ENCODE measurements around the gene TSC22D1. TPM values are rescaled to one million over a fixed set of nuclear protein-coding genes. Genes with fewer than 3 reads are reported as not detected.

The TSC22D1 gene
- total RNA-seq, 4 donors from 2014 or later: 48.8 to 138 (median 92.7) TPM

DNA sequence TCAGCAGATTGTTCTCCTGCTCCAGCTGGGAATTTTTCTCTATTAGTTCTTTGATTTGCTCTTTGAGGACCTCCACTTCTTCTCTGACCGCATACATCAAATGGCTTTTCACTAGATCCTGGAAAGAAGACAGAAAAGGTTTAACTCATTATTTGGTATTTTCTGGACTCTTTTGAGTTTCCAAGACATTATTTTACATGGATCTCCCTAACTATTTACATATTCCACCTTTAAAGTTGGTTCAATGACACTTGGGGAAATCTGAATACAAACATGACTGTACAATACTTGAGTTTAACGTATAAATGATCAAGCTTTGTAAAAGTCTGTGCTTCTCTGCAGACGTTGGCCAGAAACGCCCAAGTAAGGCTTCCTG is 141.4 kb downstream of the TSC22D1 start:
- TF ChIP-seq, protein P1, sequence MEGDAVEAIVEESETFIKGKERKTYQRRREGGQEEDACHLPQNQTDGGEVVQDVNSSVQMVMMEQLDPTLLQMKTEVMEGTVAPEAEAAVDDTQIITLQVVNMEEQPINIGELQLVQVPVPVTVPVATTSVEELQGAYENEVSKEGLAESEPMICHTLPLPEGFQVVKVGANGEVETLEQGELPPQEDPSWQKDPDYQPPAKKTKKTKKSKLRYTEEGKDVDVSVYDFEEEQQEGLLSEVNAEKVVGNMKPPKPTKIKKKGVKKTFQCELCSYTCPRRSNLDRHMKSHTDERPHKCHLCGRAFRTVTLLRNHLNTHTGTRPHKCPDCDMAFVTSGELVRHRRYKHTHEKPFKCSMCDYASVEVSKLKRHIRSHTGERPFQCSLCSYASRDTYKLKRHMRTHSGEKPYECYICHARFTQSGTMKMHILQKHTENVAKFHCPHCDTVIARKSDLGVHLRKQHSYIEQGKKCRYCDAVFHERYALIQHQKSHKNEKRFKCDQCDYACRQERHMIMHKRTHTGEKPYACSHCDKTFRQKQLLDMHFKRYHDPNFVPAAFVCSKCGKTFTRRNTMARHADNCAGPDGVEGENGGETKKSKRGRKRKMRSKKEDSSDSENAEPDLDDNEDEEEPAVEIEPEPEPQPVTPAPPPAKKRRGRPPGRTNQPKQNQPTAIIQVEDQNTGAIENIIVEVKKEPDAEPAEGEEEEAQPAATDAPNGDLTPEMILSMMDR (IDR thresholded peaks at IDR 0.05): no peak
- no peak for ATAC-seq (ENCODE audit: low FRiP score)
- no peak for DNase-seq (ENCODE audit: low spot score)

DNA sequence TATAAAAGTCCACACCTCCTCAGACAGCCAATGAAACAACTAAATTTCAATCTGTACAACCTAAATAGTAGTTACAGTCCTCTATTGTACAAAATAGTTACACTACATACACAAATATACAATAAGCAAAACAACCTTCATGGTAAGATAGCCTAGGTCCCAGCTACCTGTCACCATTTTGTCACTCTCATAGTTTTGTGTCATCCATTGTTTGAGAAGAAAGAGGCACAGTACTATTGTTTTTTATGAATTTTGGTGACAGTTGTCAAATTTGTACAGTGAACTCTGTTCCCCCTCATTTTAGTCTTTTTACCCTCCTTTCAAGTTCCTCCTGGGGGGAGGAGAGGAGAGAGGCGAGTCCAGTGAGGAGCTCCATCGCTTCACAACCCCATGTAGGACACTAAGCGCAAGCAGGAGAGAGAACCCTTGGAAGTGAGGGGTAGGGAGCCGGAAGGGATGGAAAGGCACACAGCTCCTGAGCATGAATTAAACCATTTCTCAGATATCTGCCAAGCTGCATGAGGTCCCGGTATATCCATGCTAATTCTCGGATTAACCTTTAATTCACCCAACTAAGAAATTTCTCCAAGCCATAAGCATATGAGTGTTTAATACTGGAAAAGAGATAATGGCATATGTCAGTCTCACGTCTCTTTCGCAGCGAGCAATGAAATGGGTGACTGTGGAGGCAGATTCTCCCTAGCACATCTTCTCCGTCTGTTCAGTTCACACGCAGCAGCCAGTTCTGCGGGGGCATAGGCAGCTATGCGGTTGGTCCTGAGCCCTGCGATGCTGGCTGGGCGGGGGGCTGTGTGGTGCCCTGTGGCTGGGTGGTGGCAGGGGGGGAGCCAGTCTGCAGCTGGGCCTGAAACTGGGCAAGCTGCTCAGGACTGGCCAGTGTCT is 142.0 kb downstream of the TSC22D1 start:
- TF ChIP-seq, protein P1 (IDR thresholded peaks at IDR 0.05): no peak
- ATAC-seq (ENCODE audit: low FRiP score) (no peak), DNase-seq (ENCODE audit: low spot score) (no peak)

DNA sequence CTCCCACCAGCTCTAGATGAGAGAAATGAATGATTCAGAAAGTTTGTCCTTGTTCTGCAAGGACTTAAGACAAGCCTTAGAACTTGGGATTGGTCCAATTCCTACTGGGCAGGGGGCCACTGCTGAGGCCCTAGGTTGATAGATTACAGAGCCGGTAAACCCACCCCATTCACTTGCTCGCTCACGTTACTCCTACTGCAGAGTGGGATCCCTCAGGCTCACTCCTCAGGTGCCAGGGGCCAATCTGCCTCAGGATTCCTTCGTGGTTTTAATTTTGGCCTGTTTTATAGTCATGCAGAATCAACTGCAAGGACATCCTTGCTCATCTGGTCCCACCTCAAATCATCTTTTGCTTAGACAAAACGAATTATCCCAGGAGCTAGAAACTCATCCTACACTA is 143.5 kb downstream of the TSC22D1 start:
- ATAC-seq (ENCODE audit: low FRiP score) (no peak), DNase-seq (ENCODE audit: low spot score) (no peak)
- TF ChIP-seq, protein P1 (IDR thresholded peaks at IDR 0.05): no peak

DNA sequence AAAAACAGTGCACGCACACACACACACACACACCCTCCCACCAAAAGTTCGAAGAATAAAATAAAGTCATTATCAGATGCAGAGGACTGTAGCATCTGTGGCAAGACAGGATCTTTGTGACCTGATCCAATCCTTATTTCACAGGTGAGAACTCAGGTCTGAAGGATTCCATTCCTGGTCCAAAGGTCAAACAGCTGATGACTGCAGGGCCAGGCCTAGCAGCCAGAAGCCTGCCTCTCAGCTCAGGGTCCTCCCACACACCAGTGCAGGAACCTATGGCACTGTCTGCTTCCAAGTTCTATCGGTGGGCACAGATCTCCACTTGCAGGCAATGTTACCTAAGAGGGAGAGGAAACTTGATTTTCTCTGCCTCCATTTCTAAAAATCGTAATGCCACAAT is 145.0 kb downstream of the TSC22D1 start:
- ATAC-seq (ENCODE audit: low FRiP score) (no peak), DNase-seq (ENCODE audit: low spot score) (no peak)
- TF ChIP-seq, protein P1 (IDR thresholded peaks at IDR 0.05): no peak

DNA sequence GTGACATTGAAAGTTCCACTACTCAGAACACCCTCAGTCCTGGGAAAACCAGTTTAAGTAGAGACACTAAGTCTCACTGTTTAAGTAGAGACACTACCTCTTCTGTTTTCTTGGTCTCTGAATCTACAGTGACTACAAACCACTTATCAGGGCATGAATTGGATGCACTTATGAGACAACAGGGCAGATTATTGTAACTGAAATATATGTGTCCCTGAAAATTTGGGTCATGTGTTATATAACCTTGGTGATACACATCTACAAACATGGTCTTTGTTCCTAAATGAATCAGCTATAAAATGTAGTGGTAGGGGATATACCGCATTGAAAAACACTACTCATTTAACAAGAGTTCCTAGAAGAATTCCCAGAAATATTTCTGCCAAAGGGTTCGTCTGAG is 146.8 kb downstream of the TSC22D1 start:
- ATAC-seq (ENCODE audit: low FRiP score) (no peak), DNase-seq (ENCODE audit: low spot score) (no peak)
- TF ChIP-seq, protein P1 (IDR thresholded peaks at IDR 0.05): no peak

DNA sequence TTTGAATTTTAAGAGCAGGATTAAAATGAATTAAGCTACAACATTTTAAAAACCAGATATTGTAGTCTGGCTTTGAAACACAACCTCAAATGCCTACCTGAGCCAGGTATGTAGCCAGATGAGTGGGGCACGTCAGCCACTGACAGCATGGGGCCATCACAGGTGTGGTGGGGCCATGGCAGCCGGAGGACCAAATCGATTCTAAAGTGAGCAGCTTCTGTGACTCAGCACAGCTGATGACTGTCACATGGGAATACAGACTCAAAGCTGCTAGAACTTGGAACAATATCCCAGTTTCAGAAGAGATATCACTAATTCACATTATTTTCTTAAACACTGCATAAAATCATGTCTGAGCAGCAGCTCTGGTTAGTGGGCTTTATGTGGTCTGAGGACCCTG is 149.7 kb downstream of the TSC22D1 start:
- TF ChIP-seq, protein P1 (IDR thresholded peaks at IDR 0.05): no peak
- no peak for DNase-seq (ENCODE audit: low spot score)
- no peak for ATAC-seq (ENCODE audit: low FRiP score)

DNA sequence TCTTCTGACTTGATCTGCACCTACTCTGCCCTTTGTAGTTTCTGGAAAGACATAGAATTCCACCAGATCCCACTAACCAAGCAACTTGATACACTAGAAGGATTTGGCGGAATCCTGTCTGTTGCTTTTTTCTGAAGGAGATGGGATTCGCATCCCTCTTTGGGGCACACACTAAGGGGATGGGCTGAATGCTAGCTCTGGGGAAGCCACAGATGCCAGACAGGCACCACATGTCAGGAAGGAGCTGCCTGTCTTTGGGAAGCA is 150.4 kb downstream of the TSC22D1 start:
- TF ChIP-seq, protein P1 (IDR thresholded peaks at IDR 0.05): no peak
- ATAC-seq (ENCODE audit: low FRiP score) (no peak), DNase-seq (ENCODE audit: low spot score) (no peak)

Data from omental fat pad (tissue), 4 donors.